Liver (tissue), 3 donors: ENCODE measurements around the gene CCDC33.

Experiments used
- CTCF ChIP-seq: fragments of 150-350 bp; IDR thresholded peaks from 2 replicates; pipeline ENCODE4 v1.5.1; 2017; ENCODE audit warnings: improper control_type of control experiment, low read depth, low read length; ENCODE audit not compliant: missing input control
- EGR1 ChIP-seq, 2 donors: IDR thresholded peaks; 2 replicates each; pipeline ENCODE4 v1.6.1; 2016 to 2018; ENCODE audit warnings: antibody characterized with exemption in 2 of 2, low read depth in 2 of 2
- FOXA1 ChIP-seq: IDR thresholded peaks from 2 replicates; pipeline ENCODE4 v1.6.1; 2016; ENCODE audit warnings: antibody characterized with exemption
- GABPA ChIP-seq, 2 donors: IDR thresholded peaks in 1 of 2; conservative IDR thresholded peaks in 1 of 2; 2 replicates each; pipeline ENCODE4 v1.6.1; 2016; ENCODE audit warnings: antibody characterized with exemption in 2 of 2, mild to moderate bottlenecking in 1 of 2, moderate library complexity in 1 of 2
- JUND ChIP-seq, 2 donors: IDR thresholded peaks; 2 replicates each; pipeline ENCODE4 v1.6.1; 2016; ENCODE audit warnings: antibody characterized with exemption in 2 of 2
- RAD21 ChIP-seq, 2 donors: IDR thresholded peaks; 2 replicates each; pipeline ENCODE4 v1.6.1; 2016; ENCODE audit warnings: antibody characterized with exemption in 2 of 2, mild to moderate bottlenecking in 2 of 2
- SP1 ChIP-seq: IDR thresholded peaks from 2 replicates; pipeline ENCODE4 v1.6.1; 2018; ENCODE audit warnings: antibody characterized with exemption, mild to moderate bottlenecking
- TAF1 ChIP-seq: conservative IDR thresholded peaks from 2 replicates; pipeline ENCODE4 v1.6.1; 2016; ENCODE audit warnings: antibody characterized with exemption, mild to moderate bottlenecking
- YY1 ChIP-seq: IDR thresholded peaks from 2 replicates; pipeline ENCODE4 v1.6.1; 2016; ENCODE audit warnings: antibody characterized with exemption, mild to moderate bottlenecking
- ZBTB33 ChIP-seq: IDR thresholded peaks from 2 replicates; pipeline ENCODE4 v1.6.1; 2016; ENCODE audit warnings: antibody characterized with exemption
- TF ChIP-seq, protein P1 (sequence below): IDR thresholded peaks from 2 replicates; pipeline ENCODE4 v1.6.1; 2016; ENCODE audit warnings: antibody characterized with exemption
- TF ChIP-seq, protein P2 (sequence below): IDR thresholded peaks from 2 replicates; pipeline ENCODE4 v1.6.1; 2016; ENCODE audit warnings: antibody characterized with exemption, mild to moderate bottlenecking
- donor health status: healthy.
- donor health status: healthy.

- TF ChIP-seq, protein P1, sequence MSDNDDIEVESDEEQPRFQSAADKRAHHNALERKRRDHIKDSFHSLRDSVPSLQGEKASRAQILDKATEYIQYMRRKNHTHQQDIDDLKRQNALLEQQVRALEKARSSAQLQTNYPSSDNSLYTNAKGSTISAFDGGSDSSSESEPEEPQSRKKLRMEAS = no peak
- peak; percentile 36 for TF ChIP-seq CTCF
- TF ChIP-seq GABPA (IDR thresholded peaks at IDR 0.05 in 1 of 2, conservative IDR thresholded peaks at IDR 0.05 in 1 of 2) = no peak
- no peak for TF ChIP-seq EGR1 (IDR thresholded peaks at IDR 0.05; ENCODE audit: low read depth in 2 of 2)
- TF ChIP-seq SP1 = no peak
- TF ChIP-seq RAD21 (IDR thresholded peaks at IDR 0.05) = peak; percentile 15 to 56
- TF ChIP-seq ZBTB33 = no peak
- no peak for TF ChIP-seq FOXA1
- TF ChIP-seq, protein P2, sequence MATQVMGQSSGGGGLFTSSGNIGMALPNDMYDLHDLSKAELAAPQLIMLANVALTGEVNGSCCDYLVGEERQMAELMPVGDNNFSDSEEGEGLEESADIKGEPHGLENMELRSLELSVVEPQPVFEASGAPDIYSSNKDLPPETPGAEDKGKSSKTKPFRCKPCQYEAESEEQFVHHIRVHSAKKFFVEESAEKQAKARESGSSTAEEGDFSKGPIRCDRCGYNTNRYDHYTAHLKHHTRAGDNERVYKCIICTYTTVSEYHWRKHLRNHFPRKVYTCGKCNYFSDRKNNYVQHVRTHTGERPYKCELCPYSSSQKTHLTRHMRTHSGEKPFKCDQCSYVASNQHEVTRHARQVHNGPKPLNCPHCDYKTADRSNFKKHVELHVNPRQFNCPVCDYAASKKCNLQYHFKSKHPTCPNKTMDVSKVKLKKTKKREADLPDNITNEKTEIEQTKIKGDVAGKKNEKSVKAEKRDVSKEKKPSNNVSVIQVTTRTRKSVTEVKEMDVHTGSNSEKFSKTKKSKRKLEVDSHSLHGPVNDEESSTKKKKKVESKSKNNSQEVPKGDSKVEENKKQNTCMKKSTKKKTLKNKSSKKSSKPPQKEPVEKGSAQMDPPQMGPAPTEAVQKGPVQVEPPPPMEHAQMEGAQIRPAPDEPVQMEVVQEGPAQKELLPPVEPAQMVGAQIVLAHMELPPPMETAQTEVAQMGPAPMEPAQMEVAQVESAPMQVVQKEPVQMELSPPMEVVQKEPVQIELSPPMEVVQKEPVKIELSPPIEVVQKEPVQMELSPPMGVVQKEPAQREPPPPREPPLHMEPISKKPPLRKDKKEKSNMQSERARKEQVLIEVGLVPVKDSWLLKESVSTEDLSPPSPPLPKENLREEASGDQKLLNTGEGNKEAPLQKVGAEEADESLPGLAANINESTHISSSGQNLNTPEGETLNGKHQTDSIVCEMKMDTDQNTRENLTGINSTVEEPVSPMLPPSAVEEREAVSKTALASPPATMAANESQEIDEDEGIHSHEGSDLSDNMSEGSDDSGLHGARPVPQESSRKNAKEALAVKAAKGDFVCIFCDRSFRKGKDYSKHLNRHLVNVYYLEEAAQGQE = no peak
- TF ChIP-seq TAF1 = no peak
- no peak for TF ChIP-seq YY1
- no peak for TF ChIP-seq JUND (IDR thresholded peaks at IDR 0.05)
Observed at GRCh38 chr15:74311734-74312444, 75.8 kb downstream of the CCDC33 start.
